Endothelial cell of umbilical vein (primary cell): ENCODE data around the gene MYRIP. TPM values are rescaled to one million over a fixed set of nuclear protein-coding genes. Genes with fewer than 3 reads are reported as not detected.

Experiments used
- BruUV-seq: library from RNA; stranded (reverse); fragments of 400-500 nt; replicated peaks from 2 replicates; lab custom pipeline; 2021; lab: Mats Ljungman, UMichigan
- CTCF ChIA-PET: fragments of 300-600, 350-600 bp; sonication (Branson Sonifier 250); formaldehyde crosslinking; loops from one replicate; lab custom pipeline; 2021; ENCODE audit warnings: antibody characterized with exemption, inconsistent platforms; lab: Charles Lee
- POLR2A ChIA-PET: fragments of 300-600, 350-600 bp; sonication (Branson Sonifier 250); formaldehyde crosslinking; loops from one replicate; lab custom pipeline; 2021; ENCODE audit warnings: antibody characterized with exemption, inconsistent platforms; lab: Charles Lee
- DNase-seq: peaks from one replicate; pipeline ENCODE4 v3.0.0-alpha.2; 2011; ENCODE audit warnings: low read depth, low spot score
- FAIRE-seq: peaks from 2 replicates; lab custom pipeline; 2011; peaks lifted over from hg19 to GRCh38; lab: Jason Lieb, UNC
- H2AFZ ChIP-seq: 2 replicates; pipeline ENCODE4 v1.6.0; 2012; ENCODE audit warnings: low read depth, low read length, control low read depth, inconsistent platforms
- H3K27ac ChIP-seq: 2 replicates; pipeline ENCODE4 v1.5.1; 2011; ENCODE audit warnings: low read depth, mild to moderate bottlenecking, control low read depth, low read length, moderate library complexity; ENCODE audit not compliant: insufficient read depth
- H3K27me3 ChIP-seq, 2 experiments: 2 replicates each; pipeline versions ENCODE4 v1.6.0 to v1.6.1; 2011; ENCODE audit warnings: low read length in 2 of 2, mixed read lengths in 1 of 2; ENCODE audit not compliant: control insufficient read depth in 2 of 2, insufficient read depth in 2 of 2
- H3K36me3 ChIP-seq, 2 experiments: 2 replicates in 1 of 2; 3 replicates in 1 of 2; pipeline ENCODE4 v1.5.1; 2011; ENCODE audit warnings: low read length in 2 of 2, mild to moderate bottlenecking in 1 of 2, moderate library complexity in 1 of 2; ENCODE audit not compliant: control insufficient read depth in 2 of 2, insufficient read depth in 2 of 2; ENCODE audit errors: extremely low read depth in 1 of 2
- H3K4me1 ChIP-seq: 3 replicates; pipeline ENCODE4 v1.5.1; 2011; ENCODE audit warnings: mild to moderate bottlenecking, low read length; ENCODE audit not compliant: control insufficient read depth, insufficient read depth; ENCODE audit errors: extremely low read depth
- H3K4me2 ChIP-seq: 2 replicates; pipeline ENCODE4 v1.6.1; 2011; ENCODE audit warnings: low read length, control low read depth, mixed read lengths; ENCODE audit not compliant: insufficient read depth
- H3K4me3 ChIP-seq, 3 experiments: fragments of 200-600 bp in 1 of 3; sonication (generic), shearing (Covaris generic) in 1 of 3; replicated peaks in 1 of 3; 2 replicates each; pipeline ENCODE4 v1.5.1; 2011 to 2016; ENCODE audit warnings: control low read depth in 3 of 3, low read length in 3 of 3, mild to moderate bottlenecking in 2 of 3, inconsistent platforms in 1 of 3, low read depth in 1 of 3, moderate library complexity in 1 of 3; ENCODE audit not compliant: insufficient read depth in 1 of 3
- H3K79me2 ChIP-seq: 2 replicates; pipeline ENCODE4 v1.6.0; 2012; ENCODE audit warnings: low read length, inconsistent platforms; ENCODE audit not compliant: control insufficient read depth, insufficient read depth
- H3K9ac ChIP-seq: replicated peaks from 2 replicates; pipeline ENCODE3; 2011; ENCODE audit warnings: low read length, control low read depth; ENCODE audit not compliant: insufficient read depth; ENCODE audit errors: extremely low read depth
- H3K9me1 ChIP-seq: replicated peaks from 3 replicates; pipeline ENCODE4 v1.6.0; 2011; ENCODE audit warnings: mild to moderate bottlenecking, low read length; ENCODE audit not compliant: control insufficient read depth, insufficient read depth; ENCODE audit errors: extremely low read depth
- H3K9me3 ChIP-seq: replicated peaks from 2 replicates; pipeline ENCODE4 v1.5.1; 2012; ENCODE audit warnings: low read length, inconsistent platforms; ENCODE audit not compliant: control insufficient read depth, insufficient read depth
- H4K20me1 ChIP-seq: replicated peaks from 2 replicates; pipeline ENCODE3; 2011; ENCODE audit warnings: mild to moderate bottlenecking, low read length; ENCODE audit not compliant: control insufficient read depth, insufficient read depth; ENCODE audit errors: extremely low read depth
- CTCF ChIP-seq, 2 donors: IDR thresholded peaks; 1 replicate in 1 of 2; 2 replicates in 1 of 2; pipeline ENCODE4 v1.5.1; 2011; ENCODE audit warnings: low read length in 2 of 2, mild to moderate bottlenecking in 2 of 2, moderate library complexity in 2 of 2, control low read depth in 1 of 2, inconsistent platforms in 1 of 2, low read depth in 1 of 2; ENCODE audit not compliant: insufficient read depth in 1 of 2; ENCODE audit errors: extremely low read depth in 1 of 2
- EZH2 ChIP-seq: IDR thresholded peaks from 2 replicates; pipeline ENCODE4 v1.6.1; 2012; ENCODE audit warnings: borderline replicate concordance, low read depth, mild to moderate bottlenecking, moderate library complexity, low read length, inconsistent platforms; ENCODE audit not compliant: severe bottlenecking
- FOS ChIP-seq: IDR thresholded peaks from 2 replicates; pipeline ENCODE4 v1.6.1; 2011; ENCODE audit warnings: mild to moderate bottlenecking, low read length, moderate library complexity, borderline replicate concordance; ENCODE audit not compliant: insufficient read depth
- GATA2 ChIP-seq: IDR thresholded peaks from 2 replicates; pipeline ENCODE4 v1.7.0; 2011; ENCODE audit warnings: low read depth, mild to moderate bottlenecking, moderate library complexity, mixed read lengths, low read length; ENCODE audit not compliant: insufficient read length, insufficient read depth
- JUN ChIP-seq: IDR thresholded peaks from 2 replicates; pipeline ENCODE4 v1.6.1; 2011; ENCODE audit warnings: borderline replicate concordance, low read depth; ENCODE audit not compliant: insufficient read length, insufficient read depth
- MAX ChIP-seq: IDR thresholded peaks from 2 replicates; pipeline ENCODE4 v1.6.1; 2011; ENCODE audit not compliant: insufficient read depth, insufficient read length
- MYC ChIP-seq: IDR thresholded peaks from one replicate; pipeline ENCODE4 v1.6.1; 2011; ENCODE audit warnings: mild to moderate bottlenecking, low read depth, low read length
- POLR2A ChIP-seq: IDR thresholded peaks from 2 replicates; pipeline ENCODE4 v1.6.1; 2012; ENCODE audit warnings: low read depth, mild to moderate bottlenecking, control low read depth, low read length
- POLR2AphosphoS5 ChIP-seq: IDR thresholded peaks from 2 replicates; pipeline ENCODE4 v1.6.1; 2012; ENCODE audit warnings: low read depth, mild to moderate bottlenecking, control low read depth, low read length, moderate library complexity; ENCODE audit not compliant: insufficient read depth
- dilution Hi-C: fragments of 300-500 bp; cut with MboI; formaldehyde crosslinking; loops from one replicate; pipeline ENCODE4 v1.15.0; 2019; ENCODE audit warnings: low sequenced_read_pairs; ENCODE audit not compliant: extremely low pct_ligation_motif_present
- intact Hi-C: fragments of 100-400 bp; cut with micrococcal nuclease; formaldehyde crosslinking; loops from one replicate; pipeline ENCODE4 v1.10.0; 2022
- polyA plus RNA-seq, 4 experiments: library from polyadenylated mRNA; depleted of rRNA in 3 of 4; stranded (reverse) in 3 of 4; unstranded in 1 of 4; fragments of >200 nt; gene quantifications; 2 replicates each; pipeline versions ENCODE4 v1.2.1 to v1.2.3, GENCODE V29; 2011 to 2012; ENCODE audit warnings: missing spikeins in 1 of 4
- total RNA-seq: library from RNA; stranded (reverse); gene quantifications from 2 replicates; pipeline ENCODE4 v1.2.3, GENCODE V29; 2021

MYRIP gene
- total and polyA plus RNA-seq, 2 donors (not counting 3 experiments of a cell fraction or from before 2014, with no cell fraction given): 6.7 to 11.9 TPM

- H3K4me2 ChIP-seq: no peak overlapping the region
- intact Hi-C loops: no loop called here
- TF ChIP-seq EZH2: no peak
- TF ChIP-seq POLR2A: no peak
- TF ChIP-seq JUN: no peak
- no peak for TF ChIP-seq POLR2AphosphoS5
- no peak for TF ChIP-seq GATA2
- peaks cover 0 to 13% of the 10 kb centered on the region in 2 experiments for H3K36me3 ChIP-seq
- H3K4me3 ChIP-seq: no peak overlapping the region
- dilution Hi-C loops: no loop called here
- no peaks in the 10 kb centered on the region for H3K79me2 ChIP-seq
- ChIA-PET POLR2A (no interaction called here), CTCF (interaction anchor here (8.3 kb wide), 1 partner anchor 122 kb away, joined by 261 read pairs; the partner anchor contains the start of gene EIF1B)
- H3K9me1 ChIP-seq: no peaks in the 10 kb centered on the region
- no peaks in the 10 kb centered on the region for H3K27me3 ChIP-seq
- no peaks in the 10 kb centered on the region for H3K9me3 ChIP-seq
- no peak overlapping the region for H2AFZ ChIP-seq
- H3K27ac ChIP-seq: no peak overlapping the region
- H3K9ac ChIP-seq: no peak overlapping the region
- DNase-seq (no peak), FAIRE-seq (no peak)
- BruUV-seq: no TSS peak
- H3K4me1 ChIP-seq: no peaks in the 10 kb centered on the region
- no peaks in the 10 kb centered on the region for H4K20me1 ChIP-seq
Measured at GRCh38 chr3:40190056-40190455, 380.6 kb downstream of the MYRIP start.

GRCh38 chr3:40191251-40191650 lies 381.8 kb downstream of the MYRIP start:
- no peak overlapping the region for H3K4me3 ChIP-seq
- H3K79me2 ChIP-seq: no peaks in the 10 kb centered on the region
- dilution Hi-C loops: no loop called here
- no peak overlapping the region for H3K27ac ChIP-seq
- H3K4me1 ChIP-seq: no peaks in the 10 kb centered on the region
- H3K9me3 ChIP-seq: no peaks in the 10 kb centered on the region
- no peak overlapping the region for H3K9ac ChIP-seq
- no peak overlapping the region for H2AFZ ChIP-seq
- POLR2A ChIA-PET: no interaction called here
- H3K9me1 ChIP-seq: no peaks in the 10 kb centered on the region
- TF ChIP-seq POLR2AphosphoS5 (no peak), JUN (no peak), GATA2 (no peak), FOS (no peak), EZH2 (no peak), CTCF (IDR thresholded peaks at IDR 0.05; ENCODE audit: extremely low read depth in 1 of 2, insufficient read depth in 1 of 2, low read depth in 1 of 2, low read length in 2 of 2) (no peak), MYC (no peak), MAX (no peak), POLR2A (no peak)
- H3K36me3 ChIP-seq: peaks cover 0 to 13% of the 10 kb centered on the region in 2 experiments
- no peaks in the 10 kb centered on the region for H3K27me3 ChIP-seq
- no TSS peak for BruUV-seq
- DNase-seq (no peak), FAIRE-seq (no peak)
- H3K4me2 ChIP-seq: no peak overlapping the region
- intact Hi-C loops: no loop called here
- no peaks in the 10 kb centered on the region for H4K20me1 ChIP-seq
- CTCF ChIA-PET: interaction anchor here (0.8 to 8.3 kb wide), 27 partner anchors 8 to 649 kb away, joined by 3 to 261 read pairs (median 4); partner anchors contain the start of gene EIF1B
